H1 (cell line): ENCODE results near the gene UBE2M. TPM values are rescaled to one million over a fixed set of nuclear protein-coding genes. Genes with fewer than 3 reads are reported as not detected.

ENCODE experiments used
- CTCF ChIA-PET: fragments of 300-600 bp; sonication (Branson Sonifier 250); formaldehyde crosslinking; loops from one replicate; lab custom pipeline; 2021; ENCODE audit not compliant: partially characterized antibody; lab: Charles Lee
- POLR2A ChIA-PET: fragments of 300-600 bp; sonication (Branson Sonifier 250); formaldehyde crosslinking; loops from one replicate; lab custom pipeline; 2021; ENCODE audit warnings: inconsistent platforms; ENCODE audit not compliant: partially characterized antibody; lab: Charles Lee
- DNase-seq, 2 experiments: peaks; one replicate each; pipeline versions ENCODE4 v3.0.0 to v3.0.0-alpha.2; 2010 to 2022; ENCODE audit warnings: low spot score in 2 of 2, low read depth in 1 of 2, mixed read lengths in 1 of 2
- FAIRE-seq: peaks from 2 replicates; lab custom pipeline; 2011; peaks lifted over from hg19 to GRCh38; lab: Jason Lieb, UNC
- H2AFZ ChIP-seq: 2 replicates; pipeline ENCODE4 v1.8.1; 2012; ENCODE audit warnings: low read length, inconsistent platforms
- H2AK5ac ChIP-seq: 2 replicates; pipeline ENCODE4 v1.6.1; 2013; ENCODE audit warnings: low read depth, low read length
- H2BK120ac ChIP-seq: replicated peaks from 2 replicates; pipeline ENCODE3; 2013; ENCODE audit warnings: low read depth, low read length, inconsistent platforms
- H2BK12ac ChIP-seq: 2 replicates; pipeline ENCODE4 v1.6.1; 2013; ENCODE audit warnings: low read depth, low read length
- H2BK15ac ChIP-seq: 2 replicates; pipeline ENCODE4 v1.6.1; 2013; ENCODE audit warnings: low read length
- H2BK20ac ChIP-seq: 2 replicates; pipeline ENCODE4 v1.6.1; 2013; ENCODE audit warnings: low read length
- H2BK5ac ChIP-seq: 2 replicates; pipeline ENCODE4 v1.6.1; 2013; ENCODE audit warnings: low read depth, low read length
- H3K14ac ChIP-seq: 2 replicates; pipeline ENCODE4 v1.6.1; 2013; ENCODE audit warnings: inconsistent platforms; ENCODE audit not compliant: insufficient read length
- H3K18ac ChIP-seq: 2 replicates; pipeline ENCODE4 v1.6.1; 2013; ENCODE audit warnings: low read length; ENCODE audit errors: extremely low read depth
- H3K23ac ChIP-seq: 2 replicates; pipeline ENCODE4 v1.6.1; 2013; ENCODE audit warnings: inconsistent platforms; ENCODE audit not compliant: insufficient read length
- H3K23me2 ChIP-seq: 2 replicates; pipeline ENCODE4 v1.6.1; 2013; ENCODE audit warnings: low read depth, low read length
- H3K27ac ChIP-seq: 2 replicates; pipeline ENCODE4 v1.6.1; 2011; ENCODE audit warnings: low read depth, low read length, inconsistent platforms
- H3K27me3 ChIP-seq, 4 experiments: replicated peaks in 1 of 4; 1 replicate in 1 of 4; 2 replicates in 3 of 4; pipeline versions ENCODE4 v1.6.1 to v1.8.1; 2011 to 2013; ENCODE audit warnings: low read length in 3 of 4, mild to moderate bottlenecking in 3 of 4, inconsistent platforms in 2 of 4, mixed read lengths in 2 of 4, moderate library complexity in 1 of 4; ENCODE audit not compliant: control insufficient read depth in 3 of 4, insufficient read depth in 3 of 4; ENCODE audit errors: extremely low read depth in 1 of 4
- H3K36me3 ChIP-seq, 4 experiments: 2 replicates each; pipeline versions ENCODE4 v1.6.1 to v1.8.1; 2011 to 2013; ENCODE audit warnings: mild to moderate bottlenecking in 4 of 4, low read length in 3 of 4, moderate library complexity in 2 of 4, control low read depth in 1 of 4, inconsistent platforms in 1 of 4; ENCODE audit not compliant: insufficient read depth in 4 of 4, control insufficient read depth in 2 of 4
- H3K4ac ChIP-seq: replicated peaks from 2 replicates; pipeline ENCODE3; 2013; ENCODE audit warnings: low read length, low read depth, mixed read lengths, inconsistent platforms; ENCODE audit not compliant: insufficient read length
- H3K4me1 ChIP-seq, 4 experiments: replicated peaks in 1 of 4; 1 replicate in 1 of 4; 2 replicates in 3 of 4; pipeline versions ENCODE4 v1.6.1 to v1.8.1; 2011 to 2013; ENCODE audit warnings: low read length in 3 of 4, inconsistent platforms in 2 of 4, mixed read lengths in 1 of 4; ENCODE audit not compliant: insufficient read depth in 4 of 4, control insufficient read depth in 3 of 4
- H3K4me2 ChIP-seq, 2 experiments: 2 replicates each; pipeline versions ENCODE4 v1.6.1 to v1.8.1; 2011 to 2013; ENCODE audit warnings: low read depth in 2 of 2, low read length in 2 of 2, control low read depth in 1 of 2, inconsistent platforms in 1 of 2, mild to moderate bottlenecking in 1 of 2; ENCODE audit not compliant: insufficient read depth in 1 of 2
- H3K4me3 ChIP-seq, 4 experiments: fragments of 200-600, 300-600 bp in 1 of 4; sonication (generic), shearing (Covaris generic), sonication (Bioruptor Twin) in 1 of 4; 2 replicates each; pipeline versions ENCODE4 v1.5.1 to v1.8.1; 2011 to 2016; ENCODE audit warnings: low read length in 4 of 4, low read depth in 3 of 4, control low read depth in 2 of 4, inconsistent platforms in 2 of 4, mild to moderate bottlenecking in 2 of 4, mixed read lengths in 1 of 4, moderate library complexity in 1 of 4; ENCODE audit not compliant: insufficient read depth in 2 of 4; ENCODE audit errors: extremely low read depth in 1 of 4
- H3K56ac ChIP-seq: replicated peaks from 2 replicates; pipeline ENCODE3; 2013; ENCODE audit warnings: low read depth, mild to moderate bottlenecking, mixed read lengths, low read length, inconsistent platforms; ENCODE audit not compliant: insufficient read length
- H3K79me1 ChIP-seq: 2 replicates; pipeline ENCODE4 v1.6.1; 2013; ENCODE audit warnings: low read depth, low read length, control low read depth
- H3K79me2 ChIP-seq, 2 experiments: 2 replicates each; pipeline versions ENCODE4 v1.6.1 to v1.8.1; 2012 to 2013; ENCODE audit warnings: low read length in 2 of 2, mild to moderate bottlenecking in 2 of 2, inconsistent platforms in 1 of 2; ENCODE audit not compliant: insufficient read depth in 2 of 2, control insufficient read depth in 1 of 2
- H3K9ac ChIP-seq, 4 experiments: replicated peaks in 1 of 4; 1 replicate in 1 of 4; 2 replicates in 3 of 4; pipeline versions ENCODE4 v1.6.1 to v1.8.1; 2011 to 2013; ENCODE audit warnings: low read depth in 3 of 4, low read length in 3 of 4, control low read depth in 2 of 4, mild to moderate bottlenecking in 2 of 4, moderate library complexity in 2 of 4, inconsistent platforms in 1 of 4; ENCODE audit errors: extremely low read depth in 1 of 4
- H3K9me3 ChIP-seq, 2 experiments: 2 replicates each; pipeline versions ENCODE4 v1.6.1 to v1.8.1; 2012 to 2013; ENCODE audit warnings: mild to moderate bottlenecking in 2 of 2, moderate library complexity in 2 of 2, control low read depth in 1 of 2, inconsistent platforms in 1 of 2, low read depth in 1 of 2, low read length in 1 of 2, mixed read lengths in 1 of 2; ENCODE audit not compliant: insufficient read depth in 2 of 2
- H4K20me1 ChIP-seq, 2 experiments: replicated peaks in 1 of 2; 2 replicates each; pipeline versions ENCODE3 to v1.8.1; 2011 to 2013; ENCODE audit warnings: inconsistent platforms in 2 of 2, low read length in 2 of 2, mild to moderate bottlenecking in 1 of 2; ENCODE audit not compliant: insufficient read depth in 2 of 2, control insufficient read depth in 1 of 2
- H4K5ac ChIP-seq: 2 replicates; pipeline ENCODE4 v1.6.1; 2013; ENCODE audit warnings: low read length, low read depth, mixed read lengths, inconsistent platforms; ENCODE audit not compliant: insufficient read length
- H4K8ac ChIP-seq: 2 replicates; pipeline ENCODE4 v1.8.0; 2013; ENCODE audit warnings: mild to moderate bottlenecking, moderate library complexity, low read length, inconsistent platforms; ENCODE audit not compliant: insufficient read depth; ENCODE audit errors: extremely low read depth
- H4K91ac ChIP-seq: replicated peaks from 2 replicates; pipeline ENCODE3; 2013; ENCODE audit warnings: low read length, mixed read lengths, inconsistent platforms; ENCODE audit not compliant: insufficient read length
- EGR1 ChIP-seq: IDR thresholded peaks from 2 replicates; pipeline ENCODE4 v1.6.1; 2011; ENCODE audit warnings: low read depth, low read length, borderline replicate concordance
- SAP30 ChIP-seq: fragments of 300-600 bp; sonication (generic); IDR thresholded peaks from 2 replicates; pipeline ENCODE4 v1.7.1; 2012; ENCODE audit warnings: low read length, moderate library complexity, mild to moderate bottlenecking, inconsistent platforms; ENCODE audit not compliant: insufficient read depth, insufficient replicate concordance
- TAF1 ChIP-seq: IDR thresholded peaks from 2 replicates; pipeline ENCODE4 v1.6.1; 2011; ENCODE audit warnings: mild to moderate bottlenecking, low read depth, low read length
- WGBS, 2 experiments: shearing (Covaris generic) in 1 of 2; methylation state at CpG; one replicate each; pipeline versions ENCODE4 v1.1.6 to v1.1.7; 2013 to 2015; ENCODE audit warnings: low lambda C conversion rate in 2 of 2, mixed read lengths in 2 of 2, inconsistent platforms in 1 of 2, low coverage in 1 of 2, missing lambda C conversion rate in 1 of 2; ENCODE audit not compliant: insufficient replicate concordance in 2 of 2, insufficient coverage in 1 of 2, insufficient read length in 1 of 2; ENCODE audit errors: extremely low coverage in 1 of 2, missing lambda C conversion rate in 1 of 2; 5-methylcytosine and 5-hydroxymethylcytosine counted together
- long read RNA-seq, 2 experiments: library from RNA in 1 of 2; library from capped mRNA in 1 of 2; stranded (forward); transcript quantifications; one replicate each; pipeline ENCODE4 v2.0.0, GENCODE V29; 2021; ENCODE audit warnings: inconsistent platforms in 1 of 2
- polyA minus RNA-seq, 3 experiments: library from RNA; depleted of rRNA, polyadenylated mRNA; stranded (reverse); fragments of >200 nt; gene quantifications; 1 replicate in 2 of 3; 2 replicates in 1 of 3; pipeline ENCODE4 v1.2.3, GENCODE V29; 2011
- polyA plus RNA-seq, 7 experiments: library from polyadenylated mRNA; depleted of rRNA in 3 of 7; stranded (reverse) in 5 of 7; unstranded in 2 of 7; fragments of >200 nt in 5 of 7; fragments of 200-250 nt in 2 of 7; gene quantifications; 1 replicate in 5 of 7; 2 replicates in 1 of 7; 4 replicates in 1 of 7; pipeline versions ENCODE4 v1.2.1 to v1.2.3, GENCODE V29; 2011 to 2013; ENCODE audit warnings: missing spikeins in 2 of 7, mixed read lengths in 2 of 7
- total RNA-seq: library from RNA; stranded (reverse); fragmentation: NEBNext Ultra II Directional; extraction: Animal tissue kit (Norgen Biotek cat#: 25700); gene quantifications from 2 replicates; pipeline ENCODE4 v1.2.1, GENCODE V29; 2021

Gene UBE2M
- total RNA-seq: 114 and 119 TPM in 2 replicates
- 91.8 and 93.8 TPM in 2 replicates for polyA plus RNA-seq (2011; rRNA removed)
- 82.4 TPM for polyA plus RNA-seq (2011; cell fraction: cytosol; rRNA removed)
- 91.5 TPM for polyA plus RNA-seq (2011; cell fraction: nucleus; rRNA removed)
- polyA plus RNA-seq (2012, experiment 1 of 2): 95.9 to 118 TPM (median 107 TPM) in 4 replicates
- polyA plus RNA-seq (2012, experiment 2 of 2): 85.0 TPM
- 86.6 TPM for polyA plus RNA-seq (2013, experiment 1 of 2)
- 85.7 TPM for polyA plus RNA-seq (2013, experiment 2 of 2)
- 67.7 and 82.2 TPM in 2 replicates for polyA minus RNA-seq (2011; rRNA and poly(A)+ RNA removed)
- polyA minus RNA-seq (2011; cell fraction: cytosol; rRNA and poly(A)+ RNA removed): 50.6 TPM
- 69.7 TPM for polyA minus RNA-seq (2011; cell fraction: nucleus; rRNA and poly(A)+ RNA removed)
- long read RNA-seq, experiment 1, transcript UBE2M-201 (6 exons, 1,508 nt): major isoform, 82 of 125 reads
- long read RNA-seq, experiment 1, partial matches to known transcripts: 17 of 125 reads
- long read RNA-seq, experiment 1, other reads (novel, unspliced or antisense): 26 of 125 reads
- long read RNA-seq, experiment 2, transcript UBE2M-201 (6 exons, 1,508 nt): major isoform, 56 of 85 reads
- long read RNA-seq, experiment 2, partial matches to known transcripts: 25 of 85 reads
- long read RNA-seq, experiment 2, other reads (novel, unspliced or antisense): 3 of 85 reads

DNA sequence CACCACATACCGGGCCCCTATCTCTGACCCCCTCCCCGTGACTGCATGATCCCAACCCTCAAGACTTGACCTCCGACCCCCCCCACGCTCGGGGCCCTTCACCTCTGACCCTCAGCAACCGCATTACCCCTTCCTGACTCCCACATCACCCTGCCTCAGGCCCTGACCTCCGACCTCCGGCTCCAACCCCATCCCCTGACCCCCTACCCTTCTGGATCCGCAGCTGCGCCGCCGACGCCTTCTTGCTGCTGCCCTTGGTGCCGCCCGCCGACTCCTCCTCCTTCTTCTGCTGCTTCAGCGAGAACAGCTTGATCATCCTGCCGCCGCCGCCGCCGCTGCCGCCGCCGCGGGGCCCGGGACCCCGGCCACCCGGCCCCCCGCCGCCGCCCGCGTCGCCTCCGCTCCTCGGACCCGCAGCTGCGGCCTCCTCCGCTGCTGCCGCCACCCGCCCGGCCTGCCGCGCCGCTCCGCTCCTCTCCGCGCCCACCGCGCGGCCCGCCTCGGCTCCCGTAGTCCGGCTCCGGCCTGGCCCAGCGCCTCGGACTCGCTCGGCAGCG, at the start of gene UBE2M:
UBE2M (minus strand) TSS at position 546 of the 557 bp plus-strand sequence; CDS start at position 316, 230 bp downstream.
- Histone ChIP-seq H3K4me1 (peaks cover 0 to 41% (median 23%) of the 10 kb centered on the region in 4 experiments; a peak in 6 of 7 replicates), H3K9ac (peak within 1 kb of the TSS; percentile 98 to 100 (median 98)), H3K27me3 (peaks cover 0 to 8% (median 2%) of the 10 kb centered on the region in 4 experiments; a peak in 4 of 7 replicates), H3K18ac (peak within 1 kb of the TSS; percentile 100), H2AK5ac (peak within 1 kb of the TSS; percentile 84), H4K91ac (peak within 1 kb of the TSS; percentile 100), H3K4ac (peak within 1 kb of the TSS; percentile 95), H2BK12ac (peak within 1 kb of the TSS; percentile 95), H4K8ac (peak within 1 kb of the TSS; percentile 99), H2AFZ (no peak within 1 kb of the TSS), H3K56ac (peak within 1 kb of the TSS; percentile 98), H3K23me2 (peaks cover 35% of the 10 kb centered on the region), H3K36me3 (peaks cover 6 to 15% (median 10%) of the 10 kb centered on the region in 4 experiments), H3K14ac (no peak within 1 kb of the TSS), H3K79me1 (peaks cover 4% of the 10 kb centered on the region), H2BK15ac (peak within 1 kb of the TSS; percentile 97), H4K20me1 (peaks cover 0 to 7% of the 10 kb centered on the region in 2 experiments), H3K4me3 (peak within 1 kb of the TSS; percentile 76 to 97 (median 90)), H3K79me2 (peaks cover 7 to 19% of the 10 kb centered on the region in 2 experiments), H3K4me2 (peak within 1 kb of the TSS; percentile 87 to 96), H2BK20ac (0 out of 2 replicates have a peak within 1 kb of the TSS, but pooled peaks have one; percentile 48), H3K9me3 (no peaks in the 10 kb centered on the region), H3K23ac (no peak within 1 kb of the TSS), H3K27ac (peak within 1 kb of the TSS; percentile 98), H2BK5ac (peak within 1 kb of the TSS; percentile 100), H4K5ac (peak within 1 kb of the TSS; percentile 99), H2BK120ac (peak within 1 kb of the TSS; percentile 76)
- POLR2A ChIA-PET: interaction anchor here (2.8 to 17.2 kb wide), 5 partner anchors 9 to 39 kb away, joined by 19 to 434 read pairs (median 80); partner anchors contain the start of genes CHMP2A, MZF1, SLC27A5 and TRIM28
- FAIRE-seq: no peak
- CTCF ChIA-PET: interaction anchor here (0.8 to 7.3 kb wide), 4 partner anchors 14 to 44 kb away, joined by 3 to 35 read pairs (median 6); partner anchors contain the start of gene ZBTB45
- peak; percentile 45; the same call in 1 of the 2 replicates for TF ChIP-seq TAF1
- TF ChIP-seq EGR1: no peak
- TF ChIP-seq SAP30: peak; percentile 40
- DNase-seq: no peak
- 0% methylated on average over 6 of the region's 62 CpGs; no CpG with 5 or more reads in 1 of the 2 experiments for WGBS, 2 experiments
